Measurements from ENCODE around the gene INTS6. TPM values are rescaled to one million over a fixed set of nuclear protein-coding genes. Genes with fewer than 3 reads are reported as not detected.

The INTS6 gene
- total and polyA plus RNA-seq, 2 experiments from 2014 or later, result 18.2 to 59.4 TPM

- Histone ChIP-seq H3K4me2 (ENCODE audit: unreplicated experiment) (no peak overlapping the region), H2AFZ (no peak overlapping the region), H4K20me1 (ENCODE audit: insufficient read depth) (no peaks in the 10 kb centered on the region), H3K4me1 (ENCODE audit: insufficient read depth) (peaks cover 20% of the 10 kb centered on the region), H3K9ac (no peak overlapping the region), H3K36me3 (ENCODE audit: low read depth) (peaks cover 79% of the 10 kb centered on the region), H3K27me3 (replicated peaks; ENCODE audit: insufficient read depth) (no peaks in the 10 kb centered on the region), H3K27ac (no peak overlapping the region), H3K4me3 (no peak overlapping the region), H3K79me2 (ENCODE audit: insufficient read depth) (0 out of 2 replicates have a peak, but pooled peaks cover 5% of the 10 kb centered on the region), H3K9me2 (ENCODE audit: insufficient read depth) (no peaks in the 10 kb centered on the region), H3K9me3 (ENCODE audit: low read depth) (no peaks in the 10 kb centered on the region), H3F3A (ENCODE audit: insufficient read depth) (peaks cover 20% of the 10 kb centered on the region)
- DNase-seq, result no peak
- in situ Hi-C loops (cut with MboI), result no loop called here
- no peak for TF ChIP-seq EZH2phosphoT487 (IDR thresholded peaks at IDR 0.05; ENCODE audit: insufficient read depth, low read depth)
Measured at GRCh38 chr13:51363625-51364024, 89.2 kb downstream of the INTS6 start.

GRCh38 chr13:51361106-51361505 lies 91.7 kb downstream of the INTS6 start:
- Histone ChIP-seq H3K4me1 (ENCODE audit: insufficient read depth) (peaks cover 20% of the 10 kb centered on the region), H3K9me2 (ENCODE audit: insufficient read depth) (no peaks in the 10 kb centered on the region), H3K36me3 (ENCODE audit: low read depth) (peaks cover 54% of the 10 kb centered on the region), H3F3A (ENCODE audit: insufficient read depth) (peaks cover 17% of the 10 kb centered on the region; the same call in 1 of the 2 replicates), H3K9me3 (ENCODE audit: low read depth) (no peaks in the 10 kb centered on the region), H4K20me1 (ENCODE audit: insufficient read depth) (no peaks in the 10 kb centered on the region), H3K4me3 (no peak overlapping the region), H3K9ac (no peak overlapping the region), H3K79me2 (ENCODE audit: insufficient read depth) (0 out of 2 replicates have a peak, but pooled peaks cover 1% of the 10 kb centered on the region), H3K4me2 (ENCODE audit: unreplicated experiment) (no peak overlapping the region), H3K27me3 (replicated peaks; ENCODE audit: insufficient read depth) (no peaks in the 10 kb centered on the region), H3K27ac (no peak overlapping the region), H2AFZ (no peak overlapping the region)
- no peak for DNase-seq
- TF ChIP-seq EZH2 (IDR thresholded peaks at IDR 0.05; ENCODE audit: insufficient read depth, poor library complexity, severe bottlenecking) (no peak), EZH2phosphoT487 (IDR thresholded peaks at IDR 0.05; ENCODE audit: insufficient read depth, low read depth) (no peak)
- in situ Hi-C loops (cut with MboI), result no loop called here

DNA sequence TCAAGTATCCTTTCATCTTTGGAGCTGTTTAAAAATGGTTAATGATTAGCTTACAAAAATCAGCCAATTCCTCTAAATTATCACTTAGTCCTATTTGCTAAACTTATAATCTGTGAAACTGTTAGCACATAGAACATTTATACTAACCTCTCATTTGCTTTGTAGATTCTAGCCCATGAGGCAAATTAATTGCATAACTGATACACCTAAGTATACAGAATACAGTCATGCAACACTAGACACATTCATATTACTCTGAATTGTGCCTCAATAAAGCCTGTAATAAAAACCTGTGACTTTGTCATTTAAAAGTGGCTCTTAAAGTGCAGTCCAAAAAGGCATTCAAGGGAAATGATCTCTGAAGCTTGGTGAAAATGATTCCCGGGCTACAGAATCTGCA lies 92.3 kb downstream of the INTS6 start:
- Histone ChIP-seq H3K9me2 (ENCODE audit: insufficient read depth) (no peaks in the 10 kb centered on the region), H3K27ac (no peak overlapping the region), H3K4me1 (ENCODE audit: insufficient read depth) (peaks cover 20% of the 10 kb centered on the region), H4K20me1 (ENCODE audit: insufficient read depth) (no peaks in the 10 kb centered on the region), H3K27me3 (replicated peaks; ENCODE audit: insufficient read depth) (no peaks in the 10 kb centered on the region), H3K36me3 (ENCODE audit: low read depth) (peaks cover 47% of the 10 kb centered on the region), H3F3A (ENCODE audit: insufficient read depth) (peaks cover 21% of the 10 kb centered on the region; the same call in 1 of the 2 replicates), H2AFZ (no peak overlapping the region), H3K9me3 (ENCODE audit: low read depth) (no peaks in the 10 kb centered on the region), H3K9ac (no peak overlapping the region), H3K4me3 (no peak overlapping the region), H3K79me2 (ENCODE audit: insufficient read depth) (no peaks in the 10 kb centered on the region), H3K4me2 (ENCODE audit: unreplicated experiment) (no peak overlapping the region)
- no peak for DNase-seq
- in situ Hi-C loops (cut with MboI), result no loop called here
- no peak for TF ChIP-seq EZH2 (IDR thresholded peaks at IDR 0.05; ENCODE audit: insufficient read depth, poor library complexity, severe bottlenecking)
- TF ChIP-seq EZH2phosphoT487 (IDR thresholded peaks at IDR 0.05; ENCODE audit: insufficient read depth, low read depth), result no peak
- 95 to 96% methylated on average over 1 of the region's 1 CpG for WGBS, 2 experiments (ENCODE audit: low coverage in 1 of 2, low lambda C conversion rate in 2 of 2, missing lambda C conversion rate in 2 of 2)

DNA sequence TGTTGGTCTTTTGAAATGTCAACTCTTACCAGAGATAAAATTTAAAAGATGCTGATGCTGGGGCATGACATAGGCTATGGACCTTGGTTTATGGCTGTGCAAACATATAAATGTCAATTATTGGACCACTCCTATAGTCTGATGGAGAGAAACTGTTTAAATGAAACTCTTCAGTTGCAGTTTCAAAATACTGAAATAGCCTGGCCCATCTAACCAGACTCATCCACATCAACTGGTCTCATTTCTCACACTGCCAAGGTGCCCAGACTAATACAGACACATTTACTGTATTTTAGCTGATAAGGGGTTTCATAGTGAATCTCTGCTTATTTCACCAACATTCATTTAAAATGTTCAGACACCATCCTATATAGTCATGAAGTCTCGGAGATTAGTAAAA lies 93.5 kb downstream of the INTS6 start:
- Histone ChIP-seq H3K79me2 (ENCODE audit: insufficient read depth) (no peaks in the 10 kb centered on the region), H3K27me3 (replicated peaks; ENCODE audit: insufficient read depth) (no peaks in the 10 kb centered on the region), H3K36me3 (ENCODE audit: low read depth) (peaks cover 39% of the 10 kb centered on the region; the same call in 1 of the 2 replicates), H3F3A (ENCODE audit: insufficient read depth) (peaks cover 16% of the 10 kb centered on the region; the same call in 1 of the 2 replicates), H3K4me1 (ENCODE audit: insufficient read depth) (peaks cover 13% of the 10 kb centered on the region), H3K9ac (no peak overlapping the region), H4K20me1 (ENCODE audit: insufficient read depth) (no peaks in the 10 kb centered on the region), H2AFZ (no peak overlapping the region), H3K4me3 (no peak overlapping the region), H3K9me2 (ENCODE audit: insufficient read depth) (no peaks in the 10 kb centered on the region), H3K27ac (no peak overlapping the region), H3K4me2 (ENCODE audit: unreplicated experiment) (no peak overlapping the region), H3K9me3 (ENCODE audit: low read depth) (no peaks in the 10 kb centered on the region)
- WGBS, 2 experiments (ENCODE audit: low coverage in 1 of 2, low lambda C conversion rate in 2 of 2, missing lambda C conversion rate in 2 of 2), result 82 to 97% methylated on average over 1 of the region's 1 CpG
- TF ChIP-seq EZH2 (IDR thresholded peaks at IDR 0.05; ENCODE audit: insufficient read depth, poor library complexity, severe bottlenecking) (no peak), EZH2phosphoT487 (IDR thresholded peaks at IDR 0.05; ENCODE audit: insufficient read depth, low read depth) (no peak)
- in situ Hi-C loops (cut with MboI), result no loop called here
- DNase-seq, result no peak
